ENCODE data around the gene DDX1. TPM values are rescaled to one million over a fixed set of nuclear protein-coding genes. Genes with fewer than 3 reads are reported as not detected.
A peak's percentile ranks its signal among the peaks of the same experiment; 100 is the strongest.

DDX1 gene
- total RNA-seq, 1 experiment from 2014 or later = 70.7 TPM

- Histone ChIP-seq H3F3A (ENCODE audit: insufficient read depth, low read depth) (no peaks in the 10 kb centered on the region), H4K20me1 (ENCODE audit: insufficient read depth) (peaks cover 9% of the 10 kb centered on the region; the same call in 1 of the 2 replicates), H3K9me3 (ENCODE audit: insufficient read depth, low read depth) (no peaks in the 10 kb centered on the region), H3K36me3 (ENCODE audit: low read depth) (no peaks in the 10 kb centered on the region), H3K27ac (no peak overlapping the region), H2AFZ (no peak overlapping the region), H3K79me2 (ENCODE audit: low read depth) (peaks cover 41% of the 10 kb centered on the region), H3K4me1 (replicated peaks; ENCODE audit: insufficient read depth) (peaks cover 10% of the 10 kb centered on the region), H3K9me2 (ENCODE audit: insufficient read depth) (no peaks in the 10 kb centered on the region), H3K27me3 (ENCODE audit: insufficient read depth, low read depth) (no peaks in the 10 kb centered on the region), H3K4me2 (no peak overlapping the region), H3K4me3 (no peak overlapping the region)
- intact Hi-C loops (cut with micrococcal nuclease; ENCODE audit: unreplicated experiment) = no loop called here
- ChIA-PET POLR2A (ENCODE audit: unreplicated experiment) (no interaction called here), CTCF (no interaction called here)
- no TSS peak for BruUV-seq (replicated peaks)
- TF ChIP-seq CTCF (conservative IDR thresholded peaks at IDR 0.05) (no peak), EZH2 (IDR thresholded peaks at IDR 0.05; ENCODE audit: low read depth) (no peak)
- no peak for DNase-seq
Observed at GRCh38 chr2:15556311-15556930, 35.2 kb upstream of the DDX1 start.

GRCh38 chr2:15557887-15558311 lies 33.8 kb upstream of the DDX1 start:
- H3K4me3 ChIP-seq = no peak overlapping the region
- CTCF ChIA-PET = no interaction called here
- intact Hi-C loops (cut with micrococcal nuclease; ENCODE audit: unreplicated experiment) = no loop called here
- BruUV-seq (replicated peaks) = no TSS peak
- no peaks in the 10 kb centered on the region for H3K27me3 ChIP-seq (ENCODE audit: insufficient read depth, low read depth)
- no peaks in the 10 kb centered on the region for H3K9me2 ChIP-seq (ENCODE audit: insufficient read depth)
- TF ChIP-seq CTCF (conservative IDR thresholded peaks at IDR 0.05) = no peak
- H3K4me2 ChIP-seq = no peak overlapping the region
- no peak overlapping the region for H2AFZ ChIP-seq
- no peaks in the 10 kb centered on the region for H3K9me3 ChIP-seq (ENCODE audit: insufficient read depth, low read depth)
- peaks cover 9% of the 10 kb centered on the region; the same call in 1 of the 2 replicates for H4K20me1 ChIP-seq (ENCODE audit: insufficient read depth)
- peaks cover 41% of the 10 kb centered on the region for H3K79me2 ChIP-seq (ENCODE audit: low read depth)
- POLR2A ChIA-PET (ENCODE audit: unreplicated experiment) = no interaction called here
- H3F3A ChIP-seq (ENCODE audit: insufficient read depth, low read depth) = no peaks in the 10 kb centered on the region
- peaks cover 10% of the 10 kb centered on the region for H3K4me1 ChIP-seq (replicated peaks; ENCODE audit: insufficient read depth)
- DNase-seq = no peak
- no peaks in the 10 kb centered on the region for H3K36me3 ChIP-seq (ENCODE audit: low read depth)
- no peak overlapping the region for H3K27ac ChIP-seq

GRCh38 chr2:15559379-15560139 lies 32.1 kb upstream of the DDX1 start:
- DNase-seq = no peak
- ChIA-PET POLR2A (ENCODE audit: unreplicated experiment) (no interaction called here), CTCF (no interaction called here)
- Histone ChIP-seq H3K27ac (no peak overlapping the region), H3K9me2 (ENCODE audit: insufficient read depth) (no peaks in the 10 kb centered on the region), H3K4me2 (peak overlapping the region; percentile 100), H4K20me1 (ENCODE audit: insufficient read depth) (peaks cover 9% of the 10 kb centered on the region; the same call in 1 of the 2 replicates), H3K4me3 (peak overlapping the region; percentile 75; the same call in 1 of the 2 replicates), H3K4me1 (replicated peaks; ENCODE audit: insufficient read depth) (peaks cover 10% of the 10 kb centered on the region), H3K36me3 (ENCODE audit: low read depth) (no peaks in the 10 kb centered on the region), H3F3A (ENCODE audit: insufficient read depth, low read depth) (no peaks in the 10 kb centered on the region), H3K9me3 (ENCODE audit: insufficient read depth, low read depth) (no peaks in the 10 kb centered on the region), H2AFZ (no peak overlapping the region), H3K79me2 (ENCODE audit: low read depth) (peaks cover 41% of the 10 kb centered on the region), H3K27me3 (ENCODE audit: insufficient read depth, low read depth) (no peaks in the 10 kb centered on the region)
- no TSS peak for BruUV-seq (replicated peaks)
- no peak for TF ChIP-seq EZH2 (IDR thresholded peaks at IDR 0.05; ENCODE audit: low read depth)
- no peak for TF ChIP-seq CTCF (conservative IDR thresholded peaks at IDR 0.05)
- intact Hi-C loops (cut with micrococcal nuclease; ENCODE audit: unreplicated experiment) = no loop called here
